DMS79 treated with DMSO at 0.1 percent for 48 hours (cell line): Measurements from ENCODE around the gene DND1.
"Not testable (repeated sequence)": the region's sequence is repeated elsewhere in the genome, so short reads cannot be mapped to it uniquely, and the experiment has no call there.

Experiments
- DNase-seq: peaks from one replicate; lab custom pipeline; 2025; lab: John Stamatoyannopoulos, UW

DND1 gene

GRCh38 chr5:140672455-140673186, 755 bp downstream of the DND1 start:
- no peak for DNase-seq

DNA sequence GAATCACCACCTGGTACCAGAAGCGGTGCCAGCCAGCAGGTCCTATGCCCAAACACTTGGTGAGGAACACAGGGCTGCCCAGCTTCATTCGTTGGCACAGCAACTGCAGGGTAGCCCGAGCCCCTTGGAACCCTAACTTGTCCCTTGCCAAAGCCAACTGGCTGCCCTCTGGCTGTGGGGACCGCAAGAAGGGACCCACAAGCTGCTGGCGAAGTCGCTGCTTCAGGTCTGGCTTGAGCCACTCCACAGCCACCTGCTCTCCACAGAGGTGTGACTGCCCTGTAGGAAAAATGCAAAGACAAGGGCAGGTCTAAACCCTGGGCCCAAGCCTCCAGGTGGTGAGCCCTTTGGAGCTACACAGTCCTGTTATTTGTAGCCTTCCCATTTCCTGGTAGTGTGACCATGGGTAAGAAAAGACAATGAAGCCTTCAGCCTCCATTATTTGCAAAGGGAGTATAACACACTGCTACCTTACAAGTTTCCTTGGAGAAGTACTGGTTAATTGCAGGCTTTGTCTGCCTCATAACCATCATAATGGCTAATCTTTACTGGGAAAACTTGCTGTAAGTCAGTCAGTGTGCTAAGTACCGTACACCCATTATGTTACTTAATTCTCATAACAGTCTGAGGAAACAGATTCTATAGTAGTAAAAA, 1.8 kb downstream of the DND1 start:
- no peak for DNase-seq

DNA sequence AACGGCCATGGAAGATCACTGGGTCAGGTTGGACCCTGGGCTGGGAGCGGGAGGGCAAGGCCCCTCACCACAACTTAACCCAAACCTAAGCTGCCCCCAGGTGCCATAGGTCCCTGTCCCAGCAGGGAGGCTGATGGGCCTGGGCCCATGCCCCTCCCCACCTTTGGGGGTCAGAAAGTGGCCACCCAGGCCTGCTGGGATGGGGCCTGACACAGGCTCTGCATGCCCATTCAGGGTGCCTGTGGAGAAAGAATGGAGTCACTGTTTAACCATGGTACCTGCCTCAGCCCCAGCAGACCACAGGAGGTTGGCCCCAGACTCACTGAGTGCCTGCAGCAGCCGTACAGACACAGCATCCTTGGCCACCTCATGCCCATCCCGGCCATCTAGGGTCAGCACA, 2.3 kb downstream of the DND1 start:
- not testable (repeated sequence) for DNase-seq

DNA sequence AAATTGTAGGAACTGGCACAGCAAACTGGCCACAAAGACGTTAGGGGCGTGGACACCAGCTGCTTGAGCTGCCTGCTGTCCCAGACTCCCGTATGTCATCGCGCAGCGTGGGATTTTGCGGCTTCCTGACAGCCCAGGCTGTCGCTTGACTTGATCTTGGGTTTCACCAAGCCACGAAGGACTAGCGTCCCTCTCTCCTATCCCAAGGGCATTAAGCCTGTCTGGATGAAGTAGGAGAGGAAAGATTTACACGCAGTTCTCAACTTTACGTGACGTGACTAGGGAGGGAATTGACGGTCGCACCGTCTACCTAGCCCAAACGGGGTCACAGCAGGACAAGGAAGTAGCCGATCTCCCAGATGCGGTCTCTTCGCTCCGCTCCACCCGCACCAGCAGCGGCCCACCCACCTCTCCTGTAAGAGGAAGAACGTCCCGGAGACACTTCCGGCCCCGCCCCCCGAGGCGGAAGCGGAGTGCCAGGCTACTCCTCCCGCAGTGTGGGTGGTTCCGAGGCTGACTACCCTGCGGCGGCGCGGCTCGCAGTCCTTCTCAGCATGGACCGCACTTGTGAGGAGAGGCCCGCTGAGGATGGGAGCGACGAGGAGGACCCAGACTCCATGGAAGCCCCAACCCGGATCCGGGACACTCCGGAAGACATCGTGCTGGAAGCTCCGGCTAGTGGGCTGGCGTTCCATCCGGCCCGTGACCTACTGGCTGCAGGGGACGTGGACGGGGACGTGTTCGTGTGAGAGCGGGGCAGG, 8.8 kb downstream of the DND1 start, which contains the start of gene WDR55:
TSS of gene WDR55 (plus strand) at position 546 of the 761 bp plus-strand sequence. CDS start at position 555, 9 bp downstream.
- DNase-seq = peak; percentile 51

GRCh38 chr5:140664030-140664358, 9.4 kb downstream of the DND1 start:
- DNase-seq = no peak

- DNase-seq = not testable (repeated sequence)
Observed at GRCh38 chr5:140660371-140660770, 13.0 kb downstream of the DND1 start.

GRCh38 chr5:140658870-140659269, 14.5 kb downstream of the DND1 start:
- DNase-seq = no peak

- DNase-seq = no peak
Observed at GRCh38 chr5:140647042-140647419, 26.3 kb downstream of the DND1 start.

- DNase-seq = no peak
Observed at GRCh38 chr5:140642718-140643117, 30.7 kb downstream of the DND1 start.

DNA sequence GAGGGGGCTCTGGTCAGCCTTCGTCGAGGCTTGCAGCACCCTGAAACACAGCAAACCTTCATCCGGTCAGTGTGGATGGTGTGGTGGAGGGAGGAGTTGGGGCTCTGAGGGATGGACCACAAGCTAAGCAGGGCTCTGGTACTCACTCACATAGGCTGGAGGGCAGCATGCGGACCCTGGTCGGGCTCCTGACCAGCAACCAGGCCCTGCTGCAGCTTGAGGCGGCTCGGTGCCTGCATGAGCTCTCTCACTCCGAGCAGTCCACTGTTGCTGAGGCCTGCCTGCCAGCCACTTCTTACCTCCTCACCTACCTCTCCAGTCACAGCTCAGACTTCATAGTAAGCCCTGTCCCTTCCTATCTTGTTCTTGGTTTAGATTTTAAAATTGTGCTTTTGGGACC, 31.7 kb downstream of the DND1 start:
- DNase-seq = no peak

DNA sequence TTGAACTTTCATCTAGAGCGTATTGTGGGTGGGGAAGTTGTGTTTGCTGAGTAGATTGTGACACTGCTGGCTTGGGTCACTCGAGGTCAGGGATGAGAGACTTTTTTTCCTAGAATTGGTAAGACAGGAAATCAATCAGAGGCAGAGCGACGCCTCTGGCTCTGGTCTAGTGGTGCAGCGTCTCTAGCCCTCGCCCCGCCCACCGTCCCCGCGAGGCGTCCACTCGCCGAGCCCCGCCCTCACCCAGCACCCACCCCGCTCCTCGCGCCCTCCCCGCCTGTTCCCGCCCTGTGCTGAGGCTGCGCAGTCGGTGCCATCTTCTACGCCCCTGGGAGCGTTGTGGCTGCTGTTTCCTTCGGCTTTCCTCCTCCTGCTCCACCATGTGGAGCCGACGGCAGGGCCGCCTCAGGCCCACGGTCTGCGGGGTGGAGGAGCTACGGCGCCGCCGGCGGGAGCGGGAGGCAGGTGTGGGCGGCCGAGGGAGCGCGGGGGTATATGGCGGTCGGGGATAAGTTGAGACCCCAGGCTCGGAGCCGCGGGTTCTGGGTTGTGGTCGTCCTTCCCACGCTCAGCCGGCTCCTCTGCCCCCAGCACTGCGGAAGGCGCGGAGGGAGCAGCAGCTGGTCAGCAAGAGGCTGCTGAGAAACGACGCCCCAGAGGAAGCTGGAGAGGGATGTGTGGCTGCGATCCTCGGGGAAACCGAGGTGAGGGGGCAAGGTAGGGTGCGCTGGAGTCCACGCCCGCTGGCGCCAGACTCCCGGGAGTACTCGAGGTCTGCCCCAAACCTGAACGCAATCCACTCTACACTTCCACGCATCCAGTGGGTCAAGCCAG, 34.0 kb downstream of the DND1 start, which contains the start of gene TMCO6:
TSS of gene TMCO6 (plus strand) at position 304 of the 834 bp plus-strand sequence. CDS start at position 381, 77 bp downstream.
- peak; percentile 77 for DNase-seq

GRCh38 chr5:140638898-140639147, 34.6 kb downstream of the DND1 start:
- peak; percentile 22 for DNase-seq

DNA sequence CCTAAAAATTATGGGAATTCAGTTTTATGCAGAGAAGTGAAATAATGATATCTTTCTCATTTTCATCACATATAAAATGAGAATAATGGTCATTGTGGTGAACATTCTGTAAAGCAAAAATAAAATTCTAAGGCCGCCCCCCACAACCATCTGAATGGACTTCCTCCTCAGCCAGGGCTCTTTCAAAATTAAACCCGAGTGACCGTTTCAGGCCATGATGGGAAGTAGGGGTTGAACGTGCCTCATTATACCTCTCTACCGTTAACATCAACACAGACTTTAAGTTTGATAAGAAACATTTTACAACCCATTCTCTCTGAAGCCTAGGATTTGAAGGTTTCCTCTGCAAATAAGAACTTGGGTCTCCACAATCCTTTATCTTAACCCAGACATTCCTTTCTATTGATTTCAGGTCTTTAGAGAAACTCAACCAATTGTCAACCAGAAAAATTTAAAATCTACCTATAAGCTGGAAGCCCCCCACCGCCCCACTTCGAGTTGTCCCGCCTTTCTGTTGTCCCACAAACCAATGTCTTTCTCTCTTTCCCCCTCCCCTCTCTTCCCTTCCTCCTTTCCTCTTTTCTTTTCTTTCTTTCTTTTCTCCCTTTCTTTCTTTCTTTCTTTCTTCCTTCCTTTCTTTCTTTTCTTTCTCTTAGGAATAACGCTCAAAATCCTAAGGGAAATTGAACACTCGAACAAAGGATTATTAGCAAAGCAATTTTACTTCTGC, 35.8 kb downstream of the DND1 start:
- no peak for DNase-seq

DNA sequence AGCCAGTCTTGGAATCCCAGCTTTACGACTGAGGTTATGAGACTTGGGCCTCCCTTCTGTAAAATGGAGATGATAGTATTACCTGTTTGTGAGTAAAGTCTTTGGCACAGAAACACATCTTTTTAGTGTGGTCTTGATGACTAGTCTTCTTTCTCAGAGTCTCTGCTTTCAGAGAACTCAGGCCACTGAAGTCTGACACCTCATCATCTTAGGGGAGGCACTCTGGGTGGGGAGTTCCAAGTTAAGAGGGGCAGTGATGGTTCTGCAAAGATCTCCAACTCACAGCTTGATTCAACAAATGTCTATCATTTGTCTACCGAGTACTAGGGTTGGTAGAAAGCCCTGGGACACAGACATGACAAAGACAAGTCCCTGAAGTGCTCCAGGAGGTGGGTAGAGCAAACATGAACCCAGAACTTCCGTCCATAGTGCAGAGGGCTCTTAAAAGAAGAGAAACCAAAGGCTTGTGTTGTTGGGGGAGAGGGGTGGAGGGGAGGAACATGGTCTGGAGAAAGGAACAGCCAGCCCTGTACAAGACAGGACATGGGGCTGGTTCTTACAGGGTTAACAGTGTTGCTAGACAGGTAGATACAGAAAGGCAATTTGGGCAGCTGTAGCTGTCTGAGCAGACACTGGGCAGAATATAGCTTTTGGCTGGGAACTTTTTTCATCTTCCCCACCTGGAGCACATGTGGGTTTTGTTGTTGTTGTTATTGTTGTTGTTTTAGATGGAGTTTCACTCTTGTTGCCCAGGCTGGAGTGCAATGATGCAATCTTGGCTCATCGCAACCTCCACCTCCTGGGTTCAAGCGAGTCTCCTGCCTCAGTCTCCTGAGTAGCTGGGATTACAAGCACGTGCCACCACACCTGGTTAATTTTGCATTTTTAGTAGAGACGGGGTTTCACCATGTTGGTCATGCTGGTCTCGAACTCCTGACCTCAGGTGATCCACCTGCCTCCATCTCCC, 37.8 kb downstream of the DND1 start:
- DNase-seq = no peak

DNA sequence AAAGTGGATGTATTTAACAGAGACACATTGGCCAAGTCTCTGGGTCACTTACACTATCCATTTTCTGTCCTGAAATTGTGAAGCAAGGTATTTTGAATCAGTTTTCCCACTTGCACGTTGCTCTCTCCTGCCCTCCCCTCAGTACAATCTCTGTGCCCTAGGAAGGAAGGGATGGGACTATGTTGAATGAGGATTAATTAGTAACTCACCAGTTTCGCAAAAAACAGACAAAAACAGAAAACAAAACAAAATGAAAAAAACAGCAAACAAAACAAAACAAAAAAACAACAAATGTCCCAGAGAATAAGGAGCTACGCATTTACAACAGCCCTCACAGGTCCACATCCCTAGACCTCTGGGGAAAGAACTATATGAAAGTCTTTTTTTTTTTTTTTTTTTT, 39.3 kb downstream of the DND1 start:
- DNase-seq = no peak

- DNase-seq = no peak
Observed at GRCh38 chr5:140633501-140633900, 39.9 kb downstream of the DND1 start.

DNA sequence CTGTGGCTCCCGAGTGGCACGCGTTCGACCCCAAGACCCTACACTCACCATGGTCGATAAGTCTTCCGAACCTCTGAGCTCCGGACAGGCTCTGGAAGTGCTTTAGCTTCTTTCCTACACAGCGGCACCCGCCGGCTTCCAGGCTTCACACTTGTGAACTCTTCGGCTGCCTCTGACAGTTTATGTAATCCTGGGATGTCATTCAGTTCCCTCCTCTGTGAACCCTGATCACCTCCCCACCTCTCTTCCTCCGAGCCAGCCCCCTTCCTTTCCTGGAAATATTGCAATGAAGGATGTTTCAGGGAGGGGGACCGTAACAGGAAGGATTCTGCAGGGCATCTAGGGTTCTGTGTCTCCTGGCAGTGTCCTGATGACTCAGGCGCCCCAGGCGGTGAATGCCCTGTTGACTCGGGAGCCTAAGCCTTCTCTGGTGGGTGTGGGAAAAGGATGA, 40.3 kb downstream of the DND1 start, which contains the start of gene CD14:
TSS of gene CD14 (minus strand) at position 155 of the 451 bp plus-strand sequence. CDS start at position 51, 104 bp downstream.
- no peak for DNase-seq

DNA sequence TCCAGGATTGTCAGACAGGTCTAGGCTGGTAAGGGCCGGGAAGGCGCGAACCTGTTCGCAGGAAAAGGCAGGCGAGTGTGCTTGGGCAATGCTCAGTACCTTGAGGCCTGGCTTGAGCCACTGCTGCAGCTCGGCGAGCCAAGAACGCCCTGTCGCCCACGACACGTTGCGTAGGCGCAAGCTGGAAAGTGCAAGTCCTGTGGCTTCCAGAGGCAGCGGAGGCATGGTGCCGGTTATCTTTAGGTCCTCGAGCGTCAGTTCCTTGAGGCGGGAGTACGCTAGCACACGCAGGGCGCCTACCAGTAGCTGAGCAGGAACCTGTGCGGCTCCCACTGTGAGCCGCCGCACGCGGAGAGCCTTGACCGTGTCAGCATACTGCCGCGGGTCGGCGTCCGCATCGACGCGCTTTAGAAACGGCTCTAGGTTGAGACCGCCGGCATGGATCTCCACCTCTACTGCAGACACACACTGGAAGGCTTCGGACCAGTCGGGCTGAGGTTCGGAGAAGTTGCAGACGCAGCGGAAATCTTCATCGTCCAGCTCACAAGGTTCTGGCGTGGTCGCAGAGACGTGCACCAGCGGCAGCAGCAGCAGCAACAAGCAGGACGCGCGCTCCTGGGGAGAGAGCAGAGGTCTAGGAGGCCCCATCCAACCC, 40.9 kb downstream of the DND1 start:
- DNase-seq = peak; percentile 13

- DNase-seq = peak; percentile 14
Observed at GRCh38 chr5:140631831-140632365, 41.5 kb downstream of the DND1 start.
